Ovary (tissue), 9 donors: ENCODE measurements around the gene F12. TPM values are rescaled to one million over a fixed set of nuclear protein-coding genes. Genes with fewer than 3 reads are reported as not detected.

Experiments
- DNase-seq, 5 donors: peaks; one replicate each; pipeline ENCODE4 v3.0.0-alpha.2; 2019 to 2020
- H3K27ac ChIP-seq, 2 donors: fragments of 200-600 bp; one replicate each; pipeline versions ENCODE4 v1.5.1 to v1.8.0; 2019 to 2022
- H3K27me3 ChIP-seq: fragments of 200-600 bp; one replicate; pipeline ENCODE4 v1.8.0; 2022
- H3K36me3 ChIP-seq: fragments of 200-600 bp; sonication (generic); one replicate; pipeline ENCODE4 v1.5.1; 2019
- H3K4me1 ChIP-seq: one replicate; pipeline ENCODE4 v1.8.1; 2013; ENCODE audit warnings: mild to moderate bottlenecking, moderate library complexity; ENCODE audit not compliant: insufficient read depth
- H3K4me3 ChIP-seq: fragments of 200-600 bp; sonication (generic); one replicate; pipeline ENCODE4 v1.5.1; 2017
- H3K9me3 ChIP-seq, 2 donors: fragments of 200-600 bp in 1 of 2; sonication (generic) in 1 of 2; one replicate each; pipeline versions ENCODE4 v1.5.1 to v1.8.1; 2013 to 2019; ENCODE audit warnings: mild to moderate bottlenecking in 1 of 2, moderate library complexity in 1 of 2
- EP300 ChIP-seq: sonication (generic); formaldehyde crosslinking; IDR thresholded peaks from one replicate; pipeline ENCODE4 v1.6.1; 2017; ENCODE audit warnings: antibody characterized with exemption
- POLR2A ChIP-seq: fragments of 450-650 bp; IDR thresholded peaks from one replicate; pipeline ENCODE4 v1.6.1; 2017; ENCODE audit warnings: antibody characterized with exemption, mild to moderate bottlenecking, moderate library complexity
- WGBS, 3 donors: extraction: QIAGEN DNeasy Blood & Tissue Kit in 1 of 3; methylation state at CpG; one replicate each; pipeline versions ENCODE4 v1.1.5 to v1.1.7; 2013 to 2017; 5-methylcytosine and 5-hydroxymethylcytosine counted together
- intact Hi-C, 4 donors: fragments of 100-400 bp; cut with DNase I; formaldehyde crosslinking; loops; one replicate each; pipeline versions ENCODE4 v1.11.0 to v1.15.1; 2022 to 2023
- polyA plus RNA-seq, 2 donors: library from polyadenylated mRNA; stranded (reverse); fragments of 200-250 nt in 1 of 2; fragments of 350-450 nt in 1 of 2; fragmentation: Illumina TruSeq in 1 of 2; extraction: RNeasy Lipid Tissue Mini Kit (QIAGEN cat#74804) in 1 of 2; gene quantifications; one replicate each; pipeline ENCODE4 v1.2.3, GENCODE V29; 2013 to 2014
- total RNA-seq, 7 donors: library from RNA; depleted of rRNA in 2 of 7; stranded (reverse); fragments of >200 nt in 2 of 7; fragmentation: NEBNext Ultra II Directional in 3 of 7; extraction: Animal tissue kit (Norgen Biotek cat#: 25700) in 3 of 7; gene quantifications; one replicate each; pipeline versions ENCODE4 v1.1.0 to v1.2.4, GENCODE V29; 2016 to 2023
- TF ChIP-seq, protein P1 (sequence below), 3 donors: fragments of 450-650 bp in 2 of 3; fragments of 200-600 bp in 1 of 3; IDR thresholded peaks; one replicate each; pipeline versions ENCODE4 v1.5.1 to v1.8.0; 2016 to 2022; ENCODE audit warnings: antibody characterized with exemption in 3 of 3, mild to moderate bottlenecking in 1 of 3
- donor health status: DM: no; HTN: no; CAD: no; lungs with moderate emphysema.
- donor health status: DM: no; HTN: no; CAD: no.
- donor health status: Bipolar disorder and iron deficiency.
- donor health status: DM: yes; HTN: yes; CAD: no.
- donor health status: DM: no; HTN: no; CAD: no.
- donor health status: DM: yes; HTN: yes; CAD: no.

F12 gene
- total and polyA plus RNA-seq, 9 donors = 0.28 to 1.7 TPM; not detected in 7

DNA sequence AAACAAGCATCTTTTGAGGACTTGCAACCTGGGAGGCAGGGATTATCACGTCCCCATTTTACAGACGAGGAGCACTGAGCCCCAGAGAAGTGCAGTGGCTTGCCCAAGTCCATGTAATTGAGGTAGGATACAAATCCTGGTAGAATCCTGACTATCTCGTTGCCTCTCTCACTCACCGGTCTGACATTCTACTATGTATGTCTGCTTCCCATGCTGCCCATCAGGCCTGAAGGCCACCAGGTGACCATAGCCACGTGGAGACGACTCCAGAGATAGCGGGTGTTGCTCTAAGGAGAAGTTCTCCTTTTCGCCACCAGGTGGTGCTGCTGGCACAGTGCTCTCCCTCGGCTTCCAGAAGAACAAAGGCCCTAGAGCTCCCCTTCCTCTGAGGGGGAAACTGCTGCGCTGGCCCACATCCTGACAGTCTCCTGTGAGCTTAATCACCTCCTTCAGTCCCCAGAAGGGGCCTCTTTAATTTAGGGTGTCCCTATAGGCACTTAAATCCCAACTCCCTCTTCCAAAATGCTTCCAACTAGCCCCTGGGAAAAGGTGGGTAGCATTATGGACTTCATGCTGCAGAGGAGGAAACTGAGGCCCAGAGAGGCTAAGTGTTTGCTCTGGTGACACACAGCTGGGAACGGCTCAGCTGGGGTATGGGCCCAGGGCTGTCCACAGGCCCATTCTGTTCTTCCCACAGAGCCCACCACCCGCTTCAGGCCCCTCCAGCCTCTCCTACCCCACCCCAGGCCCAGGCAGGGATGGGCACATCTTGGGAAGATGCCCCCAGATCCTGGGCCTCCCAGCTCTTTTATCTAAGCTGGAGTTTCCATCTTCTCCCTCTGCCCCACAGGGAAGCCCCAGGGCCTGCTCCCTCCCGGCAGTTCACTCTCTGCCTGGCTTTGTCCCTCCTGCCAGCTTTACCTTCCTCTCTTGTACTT lies 18.7 kb downstream of the F12 start:
- H3K9me3 ChIP-seq = no peaks in the 10 kb centered on the region
- H3K4me1 ChIP-seq = no peaks in the 10 kb centered on the region
- no peak for TF ChIP-seq EP300
- TF ChIP-seq, protein P1, sequence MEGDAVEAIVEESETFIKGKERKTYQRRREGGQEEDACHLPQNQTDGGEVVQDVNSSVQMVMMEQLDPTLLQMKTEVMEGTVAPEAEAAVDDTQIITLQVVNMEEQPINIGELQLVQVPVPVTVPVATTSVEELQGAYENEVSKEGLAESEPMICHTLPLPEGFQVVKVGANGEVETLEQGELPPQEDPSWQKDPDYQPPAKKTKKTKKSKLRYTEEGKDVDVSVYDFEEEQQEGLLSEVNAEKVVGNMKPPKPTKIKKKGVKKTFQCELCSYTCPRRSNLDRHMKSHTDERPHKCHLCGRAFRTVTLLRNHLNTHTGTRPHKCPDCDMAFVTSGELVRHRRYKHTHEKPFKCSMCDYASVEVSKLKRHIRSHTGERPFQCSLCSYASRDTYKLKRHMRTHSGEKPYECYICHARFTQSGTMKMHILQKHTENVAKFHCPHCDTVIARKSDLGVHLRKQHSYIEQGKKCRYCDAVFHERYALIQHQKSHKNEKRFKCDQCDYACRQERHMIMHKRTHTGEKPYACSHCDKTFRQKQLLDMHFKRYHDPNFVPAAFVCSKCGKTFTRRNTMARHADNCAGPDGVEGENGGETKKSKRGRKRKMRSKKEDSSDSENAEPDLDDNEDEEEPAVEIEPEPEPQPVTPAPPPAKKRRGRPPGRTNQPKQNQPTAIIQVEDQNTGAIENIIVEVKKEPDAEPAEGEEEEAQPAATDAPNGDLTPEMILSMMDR (IDR thresholded peaks at IDR 0.05) = peak; percentile 93 to 97 (median 95)
- TF ChIP-seq POLR2A = no peak
- no peaks in the 10 kb centered on the region for H3K36me3 ChIP-seq
- no peak overlapping the region for H3K27ac ChIP-seq
- intact Hi-C loops = loop anchor here (2.0 to 5.0 kb wide), 4 partner anchors 62 to 112 kb away; no protein-coding TSS in a partner anchor
- H3K4me3 ChIP-seq = no peak overlapping the region
- H3K27me3 ChIP-seq = no peaks in the 10 kb centered on the region
- 19 to 26% (median 21%) methylated on average over 12 to 13 of the region's 13 CpGs for WGBS, 3 donors
- DNase-seq = peak; percentile 69 to 84 (median 81)

DNA sequence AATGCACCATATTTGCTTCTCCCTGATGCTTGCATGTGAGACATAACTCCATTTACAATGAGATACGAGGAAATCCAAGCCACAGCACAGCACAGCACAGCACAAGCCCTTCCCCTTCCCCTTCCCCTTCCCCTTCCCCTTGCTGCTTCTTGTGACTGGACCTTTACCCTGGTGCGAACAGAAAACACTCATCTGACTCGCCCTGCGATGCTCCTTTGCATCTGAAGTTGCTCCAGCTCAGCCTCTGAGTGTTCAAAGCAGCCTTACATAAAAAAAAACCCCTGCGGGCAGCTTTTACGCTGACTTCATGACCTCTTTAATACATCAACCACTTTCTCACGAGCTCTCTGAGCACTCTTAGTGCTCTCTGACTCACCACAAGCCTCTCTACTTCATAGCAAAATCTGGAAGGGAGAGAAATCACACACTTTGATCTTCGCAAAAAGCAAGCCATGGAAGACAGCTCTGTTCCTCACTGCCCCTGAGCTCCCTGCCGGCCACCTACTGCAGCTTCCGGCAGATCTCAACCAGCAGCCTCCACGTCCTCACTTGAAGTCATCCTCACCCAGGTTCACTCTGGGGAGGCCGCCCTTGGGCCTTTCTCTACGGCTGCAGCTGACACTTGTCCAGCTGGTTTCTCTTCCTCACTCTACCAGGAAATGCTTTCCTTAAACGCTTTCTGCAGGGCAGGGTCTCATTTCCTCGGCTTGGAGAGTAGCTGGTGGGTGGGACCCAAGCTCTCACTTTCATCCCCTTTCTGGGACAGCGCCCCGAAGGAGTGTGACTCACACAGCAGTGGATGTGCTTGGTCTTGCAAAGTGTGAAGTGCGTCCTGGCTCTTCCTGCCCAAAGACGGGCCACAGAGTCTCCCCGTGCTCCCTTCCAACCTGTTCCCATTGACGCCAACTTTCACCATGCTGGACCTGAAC lies 19.9 kb downstream of the F12 start:
- Histone ChIP-seq H3K4me3 (no peak overlapping the region), H3K4me1 (no peaks in the 10 kb centered on the region), H3K27me3 (no peaks in the 10 kb centered on the region), H3K9me3 (no peaks in the 10 kb centered on the region), H3K36me3 (no peaks in the 10 kb centered on the region), H3K27ac (no peak overlapping the region)
- TF ChIP-seq, protein P1 (IDR thresholded peaks at IDR 0.05) = no peak
- no peak for TF ChIP-seq EP300
- TF ChIP-seq POLR2A = no peak
- intact Hi-C loops = loop anchor here (2.0 to 10.0 kb wide), 6 partner anchors 63 to 785 kb away; no protein-coding TSS in a partner anchor
- WGBS, 3 donors = 35 to 39% (median 37%) methylated on average over 21 of the region's 21 CpGs
- no peak for DNase-seq

DNA sequence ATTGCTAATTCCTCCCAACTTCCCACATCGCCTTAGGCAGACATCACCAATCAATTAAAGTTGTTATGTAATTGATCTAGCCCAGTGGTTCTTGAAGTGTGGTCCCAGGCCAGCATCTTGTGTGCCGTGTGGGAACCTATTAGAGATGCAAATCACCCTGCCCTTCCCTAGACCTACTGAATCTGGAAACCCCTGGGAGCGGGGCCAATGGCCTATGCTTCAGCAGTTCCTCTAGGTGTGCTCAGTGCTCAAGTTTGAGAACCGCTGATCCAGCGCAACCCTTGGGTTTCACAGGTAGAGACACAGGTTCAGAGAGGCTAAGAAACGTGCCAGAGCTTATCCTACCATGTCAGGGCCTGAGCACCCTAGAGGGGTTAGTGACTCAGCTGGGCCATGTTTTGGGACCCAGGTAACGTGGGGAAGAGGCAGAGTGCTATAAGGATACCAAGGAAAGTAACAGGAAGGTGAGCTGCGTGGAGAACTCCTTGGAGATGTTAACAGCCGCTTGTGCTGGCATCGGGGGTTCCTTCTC lies 20.8 kb downstream of the F12 start:
- H3K9me3 ChIP-seq = no peaks in the 10 kb centered on the region
- 84 to 89% (median 88%) methylated on average over 10 of the region's 10 CpGs for WGBS, 3 donors
- TF ChIP-seq EP300 (no peak), POLR2A (no peak)
- TF ChIP-seq, protein P1 (IDR thresholded peaks at IDR 0.05) = no peak
- H3K4me1 ChIP-seq = no peaks in the 10 kb centered on the region
- no peak overlapping the region for H3K27ac ChIP-seq
- no peak overlapping the region for H3K4me3 ChIP-seq
- DNase-seq = no peak
- no peaks in the 10 kb centered on the region for H3K36me3 ChIP-seq
- no peaks in the 10 kb centered on the region for H3K27me3 ChIP-seq
- intact Hi-C loops = loop anchor here in 2 of 4 donors (10.0 kb wide), 2 partner anchors 274 to 786 kb away; no protein-coding TSS in a partner anchor

DNA sequence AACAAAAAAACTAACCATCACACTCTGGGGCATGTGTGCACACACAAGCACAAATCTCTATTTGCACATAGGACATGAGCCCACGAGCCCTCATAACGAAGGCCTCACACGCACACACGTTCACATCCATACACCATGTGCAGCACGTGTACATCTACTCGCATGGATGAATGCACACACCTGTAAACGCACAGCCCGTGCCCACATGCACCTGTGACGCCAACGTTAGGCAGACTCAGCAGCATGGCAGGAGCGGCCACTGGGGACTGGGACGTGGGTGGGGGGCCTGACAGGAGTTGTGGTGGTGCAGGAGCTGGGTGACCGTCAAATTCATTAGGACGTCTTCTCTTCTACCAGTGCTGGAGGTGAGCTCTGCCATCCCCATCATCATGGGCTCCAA lies 22.0 kb downstream of the F12 start:
- no peaks in the 10 kb centered on the region for H3K4me1 ChIP-seq
- 74 to 81% (median 77%) methylated on average over 14 of the region's 14 CpGs for WGBS, 3 donors
- no peak for DNase-seq
- H3K27ac ChIP-seq = no peak overlapping the region
- TF ChIP-seq POLR2A = no peak
- TF ChIP-seq, protein P1 (IDR thresholded peaks at IDR 0.05) = no peak
- no peak for TF ChIP-seq EP300
- no peaks in the 10 kb centered on the region for H3K36me3 ChIP-seq
- H3K4me3 ChIP-seq = no peak overlapping the region
- H3K9me3 ChIP-seq = no peaks in the 10 kb centered on the region
- no peaks in the 10 kb centered on the region for H3K27me3 ChIP-seq
- intact Hi-C loops = loop anchor here in 2 of 4 donors (10.0 kb wide), 2 partner anchors 273 to 787 kb away; no protein-coding TSS in a partner anchor
